ENCODE results near the gene MAN2B2. TPM values are rescaled to one million over a fixed set of nuclear protein-coding genes. Genes with fewer than 3 reads are reported as not detected.

MAN2B2 gene
- total and polyA plus RNA-seq, 2 of the 8 experiments (the other 6 are each of a cell fraction or from before 2014, with no cell fraction given), result 3.3 to 4.0 TPM

DNA sequence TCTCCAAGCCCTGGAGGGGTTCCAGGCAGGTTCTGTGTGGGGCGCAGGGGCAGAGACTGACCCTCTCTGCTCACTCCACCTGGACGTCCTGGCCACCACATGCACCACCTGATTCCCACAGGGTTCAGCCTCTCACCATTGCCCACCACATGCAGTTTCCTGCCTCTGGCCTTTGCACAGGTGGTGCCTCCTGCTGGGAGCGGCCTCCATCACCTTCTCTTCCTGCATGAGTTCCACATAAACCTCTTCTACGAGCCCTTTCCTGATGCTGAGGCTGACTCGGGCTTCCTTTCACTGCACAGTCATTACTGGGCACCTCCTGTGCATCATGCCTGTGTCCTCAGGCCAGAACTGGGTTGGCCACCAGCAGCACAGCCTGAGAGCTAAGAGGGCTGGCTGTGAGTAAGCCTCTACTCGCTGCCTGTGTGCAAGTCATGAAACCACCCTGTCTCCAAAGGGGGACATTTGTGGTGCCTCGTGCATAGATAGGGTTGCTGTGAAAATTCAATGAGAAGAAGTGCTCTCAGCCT lies 19.9 kb downstream of the MAN2B2 start (continued):
- TF ChIP-seq YY1 (IDR thresholded peaks at IDR 0.05; ENCODE audit: low read depth, low read length), result no peak

Measured in H1 (cell line).